HEK293 (cell line): ENCODE measurements around the gene CUEDC1.
A peak's percentile ranks its signal among the peaks of the same experiment; 100 is the strongest.

ENCODE experiments used
- BCL11B ChIP-seq: fragments of 450-650 bp; formaldehyde crosslinking; IDR thresholded peaks from 2 replicates; pipeline ENCODE4 v1.5.1; 2016; ENCODE audit warnings: low read depth, missing biosample characterization, missing genetic modification characterization
- FEZF1 ChIP-seq: fragments of 450-650 bp; formaldehyde crosslinking; IDR thresholded peaks from 2 replicates; pipeline ENCODE4 v1.5.1; 2016; ENCODE audit warnings: missing biosample characterization, missing genetic modification characterization
- GLIS1 ChIP-seq: fragments of 450-650 bp; formaldehyde crosslinking; IDR thresholded peaks from 2 replicates; pipeline ENCODE4 v1.5.1; 2016; ENCODE audit warnings: missing biosample characterization, missing genetic modification characterization
- PBX3 ChIP-seq: sonication (generic); formaldehyde crosslinking; IDR thresholded peaks from 2 replicates; pipeline ENCODE4 v1.8.1; 2022; ENCODE audit warnings: mild to moderate bottlenecking, moderate library complexity, missing genetic modification reagents
- PRDM10 ChIP-seq: fragments of 450-650 bp; formaldehyde crosslinking; IDR thresholded peaks from 2 replicates; pipeline ENCODE4 v1.5.1; 2016; ENCODE audit warnings: missing biosample characterization, missing genetic modification characterization
- SCRT2 ChIP-seq: fragments of 450-650 bp; formaldehyde crosslinking; IDR thresholded peaks from 2 replicates; pipeline ENCODE4 v1.5.1; 2016; ENCODE audit warnings: missing biosample characterization, missing genetic modification characterization
- ZBTB17 ChIP-seq: fragments of 450-650 bp; formaldehyde crosslinking; IDR thresholded peaks from 2 replicates; pipeline ENCODE4 v1.5.1; 2016; ENCODE audit warnings: missing biosample characterization, missing genetic modification characterization
- ZNF157 ChIP-seq: fragments of 450-650 bp; formaldehyde crosslinking; IDR thresholded peaks from 2 replicates; pipeline ENCODE4 v1.5.1; 2016; ENCODE audit warnings: missing biosample characterization, missing genetic modification characterization
- ZNF211 ChIP-seq: fragments of 450-650 bp; formaldehyde crosslinking; IDR thresholded peaks from 2 replicates; pipeline ENCODE4 v1.5.1; 2016; ENCODE audit warnings: low read depth, missing biosample characterization, missing genetic modification characterization
- ZNF221 ChIP-seq: fragments of 450-650 bp; formaldehyde crosslinking; IDR thresholded peaks from 2 replicates; pipeline ENCODE4 v1.5.1; 2017; ENCODE audit warnings: missing biosample characterization, missing genetic modification characterization, borderline replicate concordance
- ZNF223 ChIP-seq: fragments of 450-650 bp; formaldehyde crosslinking; IDR thresholded peaks from 2 replicates; pipeline ENCODE4 v1.5.1; 2016; ENCODE audit warnings: missing biosample characterization, missing genetic modification characterization
- ZNF248 ChIP-seq: fragments of 450-650 bp; formaldehyde crosslinking; IDR thresholded peaks from 2 replicates; pipeline ENCODE4 v1.5.1; 2017; ENCODE audit warnings: missing biosample characterization, missing genetic modification characterization
- ZNF324 ChIP-seq: fragments of 450-650 bp; formaldehyde crosslinking; IDR thresholded peaks from 2 replicates; pipeline ENCODE4 v1.5.1; 2016; ENCODE audit warnings: missing biosample characterization, missing genetic modification characterization
- ZNF394 ChIP-seq: fragments of 450-650 bp; formaldehyde crosslinking; IDR thresholded peaks from 2 replicates; pipeline ENCODE4 v1.5.1; 2016; ENCODE audit warnings: missing biosample characterization, missing genetic modification characterization, mild to moderate bottlenecking, moderate library complexity, borderline replicate concordance
- ZNF404 ChIP-seq: fragments of 450-650 bp; formaldehyde crosslinking; IDR thresholded peaks from 2 replicates; pipeline ENCODE4 v1.5.1; 2017; ENCODE audit warnings: missing biosample characterization, missing genetic modification characterization
- ZNF416 ChIP-seq: fragments of 450-650 bp; formaldehyde crosslinking; IDR thresholded peaks from 2 replicates; pipeline ENCODE4 v1.5.1; 2016; ENCODE audit warnings: missing biosample characterization, missing genetic modification characterization
- ZNF433 ChIP-seq: fragments of 450-650 bp; formaldehyde crosslinking; IDR thresholded peaks from 2 replicates; pipeline ENCODE4 v1.5.1; 2016; ENCODE audit warnings: missing biosample characterization, missing genetic modification characterization, low read depth
- ZNF514 ChIP-seq: fragments of 450-650 bp; formaldehyde crosslinking; IDR thresholded peaks from 2 replicates; pipeline ENCODE4 v1.5.1; 2016; ENCODE audit warnings: missing biosample characterization, missing genetic modification characterization
- ZNF596 ChIP-seq: fragments of 450-650 bp; IDR thresholded peaks from 2 replicates; pipeline ENCODE4 v1.5.0; 2018; ENCODE audit warnings: missing biosample characterization, mild to moderate bottlenecking, missing genetic modification characterization, moderate library complexity
- ZNF621 ChIP-seq: fragments of 450-650 bp; formaldehyde crosslinking; IDR thresholded peaks from 2 replicates; pipeline ENCODE4 v1.5.1; 2017; ENCODE audit warnings: missing biosample characterization, missing genetic modification characterization
- ZNF626 ChIP-seq: fragments of 450-650 bp; sonication (Bioruptor Pico); formaldehyde crosslinking; IDR thresholded peaks from 2 replicates; pipeline ENCODE4 v1.5.1; 2018; ENCODE audit warnings: missing biosample characterization, missing genetic modification characterization, inconsistent platforms
- ZNF654 ChIP-seq: fragments of 450-650 bp; formaldehyde crosslinking; IDR thresholded peaks from 2 replicates; pipeline ENCODE4 v1.5.1; 2016; ENCODE audit warnings: low read depth, missing biosample characterization, missing genetic modification characterization
- ZNF692 ChIP-seq: fragments of 450-650 bp; formaldehyde crosslinking; IDR thresholded peaks from 2 replicates; pipeline ENCODE4 v1.5.1; 2016; ENCODE audit warnings: missing biosample characterization, missing genetic modification characterization
- ZNF747 ChIP-seq: fragments of 450-650 bp; formaldehyde crosslinking; IDR thresholded peaks from 2 replicates; pipeline ENCODE4 v1.5.1; 2016; ENCODE audit warnings: missing biosample characterization, missing genetic modification characterization
- ZNF830 ChIP-seq: fragments of 450-650 bp; IDR thresholded peaks from 2 replicates; pipeline ENCODE4 v1.5.0; 2018; ENCODE audit warnings: missing biosample characterization, missing genetic modification characterization, low read depth, mild to moderate bottlenecking, moderate library complexity
- TF ChIP-seq, protein P1 (sequence below): fragments of 450-650 bp; formaldehyde crosslinking; IDR thresholded peaks from 2 replicates; pipeline ENCODE4 v1.5.1; 2016; ENCODE audit warnings: missing biosample characterization, missing genetic modification characterization
- TF ChIP-seq, protein P2 (sequence below): fragments of 450-650 bp; formaldehyde crosslinking; optimal IDR thresholded peaks from 2 replicates; pipeline ENCODE3; 2016; ENCODE audit warnings: missing biosample characterization, mild to moderate bottlenecking, missing genetic modification characterization
- TF ChIP-seq, protein P3 (sequence below): fragments of 450-650 bp; formaldehyde crosslinking; IDR thresholded peaks from 2 replicates; pipeline ENCODE4 v1.5.1; 2016; ENCODE audit warnings: missing biosample characterization, missing genetic modification characterization

CUEDC1 gene

DNA sequence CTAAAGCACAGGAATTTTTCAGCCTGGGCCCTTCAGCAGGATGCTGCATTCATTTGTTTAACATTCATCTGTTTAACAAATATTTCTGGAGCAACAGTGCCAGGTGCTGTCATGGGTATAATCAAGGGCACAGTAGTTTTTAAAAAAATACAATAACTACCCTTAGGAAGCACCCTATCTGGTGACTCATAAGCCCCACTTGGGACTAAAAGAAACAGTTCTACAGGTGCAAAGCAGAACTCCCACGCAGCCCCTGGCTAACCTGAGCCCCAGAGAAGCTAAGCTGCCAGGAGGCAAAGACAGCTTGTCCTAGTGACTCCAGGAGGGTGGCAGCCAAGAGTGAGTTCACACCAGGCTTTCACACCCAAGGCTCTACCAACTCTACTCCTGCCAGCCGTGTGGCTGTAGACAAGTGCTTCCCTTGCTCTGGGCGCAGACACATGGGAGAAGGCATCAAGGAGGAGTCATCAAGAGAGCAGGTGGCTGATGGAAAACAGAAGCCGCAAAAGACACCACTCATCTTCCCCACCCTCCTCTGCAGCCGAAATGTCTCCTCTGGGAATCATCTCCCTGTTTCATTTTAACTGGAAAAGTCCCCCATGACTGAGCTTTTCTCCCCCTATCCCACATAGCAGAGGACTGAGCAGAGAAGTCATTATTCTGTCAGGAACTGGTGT lies 14.4 kb downstream of the CUEDC1 start (continued):
- 0 out of 2 replicates have a peak, but pooled peaks have one; percentile 24 for TF ChIP-seq PRDM10
- TF ChIP-seq ZNF324 (tag by site-specific recombination) = no peak
- TF ChIP-seq ZNF514 (tag by site-specific recombination) = no peak
- TF ChIP-seq, protein P1, sequence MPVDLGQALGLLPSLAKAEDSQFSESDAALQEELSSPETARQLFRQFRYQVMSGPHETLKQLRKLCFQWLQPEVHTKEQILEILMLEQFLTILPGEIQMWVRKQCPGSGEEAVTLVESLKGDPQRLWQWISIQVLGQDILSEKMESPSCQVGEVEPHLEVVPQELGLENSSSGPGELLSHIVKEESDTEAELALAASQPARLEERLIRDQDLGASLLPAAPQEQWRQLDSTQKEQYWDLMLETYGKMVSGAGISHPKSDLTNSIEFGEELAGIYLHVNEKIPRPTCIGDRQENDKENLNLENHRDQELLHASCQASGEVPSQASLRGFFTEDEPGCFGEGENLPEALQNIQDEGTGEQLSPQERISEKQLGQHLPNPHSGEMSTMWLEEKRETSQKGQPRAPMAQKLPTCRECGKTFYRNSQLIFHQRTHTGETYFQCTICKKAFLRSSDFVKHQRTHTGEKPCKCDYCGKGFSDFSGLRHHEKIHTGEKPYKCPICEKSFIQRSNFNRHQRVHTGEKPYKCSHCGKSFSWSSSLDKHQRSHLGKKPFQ (tag by site-specific recombination) = peak; percentile 87
- peak; percentile 40 for TF ChIP-seq GLIS1 (tag by site-specific recombination)
- no peak for TF ChIP-seq ZNF626 (tag by site-specific recombination)
- TF ChIP-seq SCRT2 (tag by site-specific recombination) = peak; percentile 88
- TF ChIP-seq ZNF248 (tag by site-specific recombination) = no peak
- TF ChIP-seq, protein P2, sequence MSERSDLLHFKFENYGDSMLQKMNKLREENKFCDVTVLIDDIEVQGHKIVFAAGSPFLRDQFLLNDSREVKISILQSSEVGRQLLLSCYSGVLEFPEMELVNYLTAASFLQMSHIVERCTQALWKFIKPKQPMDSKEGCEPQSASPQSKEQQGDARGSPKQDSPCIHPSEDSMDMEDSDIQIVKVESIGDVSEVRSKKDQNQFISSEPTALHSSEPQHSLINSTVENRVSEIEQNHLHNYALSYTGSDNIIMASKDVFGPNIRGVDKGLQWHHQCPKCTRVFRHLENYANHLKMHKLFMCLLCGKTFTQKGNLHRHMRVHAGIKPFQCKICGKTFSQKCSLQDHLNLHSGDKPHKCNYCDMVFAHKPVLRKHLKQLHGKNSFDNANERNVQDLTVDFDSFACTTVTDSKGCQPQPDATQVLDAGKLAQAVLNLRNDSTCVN = no peak
- TF ChIP-seq ZNF157 = no peak
- no peak for TF ChIP-seq ZNF830 (tag by site-specific recombination)
- no peak for TF ChIP-seq ZNF621 (tag by site-specific recombination)
- no peak for TF ChIP-seq ZNF596 (tag by site-specific recombination)
- no peak for TF ChIP-seq BCL11B (tag by site-specific recombination)
- TF ChIP-seq ZBTB17 (tag by site-specific recombination) = no peak
- no peak for TF ChIP-seq ZNF692 (tag by site-specific recombination)
- no peak for TF ChIP-seq ZNF221
- TF ChIP-seq ZNF416 (tag by site-specific recombination) = no peak
- no peak for TF ChIP-seq FEZF1 (tag by site-specific recombination)
- TF ChIP-seq ZNF747 (tag by site-specific recombination) = no peak
- TF ChIP-seq ZNF654 (tag by site-specific recombination) = no peak
- TF ChIP-seq PBX3 = no peak
- no peak for TF ChIP-seq ZNF394 (tag by site-specific recombination)
- TF ChIP-seq ZNF404 (tag by site-specific recombination) = no peak
- TF ChIP-seq ZNF433 (tag by site-specific recombination) = no peak
- no peak for TF ChIP-seq ZNF223 (tag by site-specific recombination)
- TF ChIP-seq, protein P3, sequence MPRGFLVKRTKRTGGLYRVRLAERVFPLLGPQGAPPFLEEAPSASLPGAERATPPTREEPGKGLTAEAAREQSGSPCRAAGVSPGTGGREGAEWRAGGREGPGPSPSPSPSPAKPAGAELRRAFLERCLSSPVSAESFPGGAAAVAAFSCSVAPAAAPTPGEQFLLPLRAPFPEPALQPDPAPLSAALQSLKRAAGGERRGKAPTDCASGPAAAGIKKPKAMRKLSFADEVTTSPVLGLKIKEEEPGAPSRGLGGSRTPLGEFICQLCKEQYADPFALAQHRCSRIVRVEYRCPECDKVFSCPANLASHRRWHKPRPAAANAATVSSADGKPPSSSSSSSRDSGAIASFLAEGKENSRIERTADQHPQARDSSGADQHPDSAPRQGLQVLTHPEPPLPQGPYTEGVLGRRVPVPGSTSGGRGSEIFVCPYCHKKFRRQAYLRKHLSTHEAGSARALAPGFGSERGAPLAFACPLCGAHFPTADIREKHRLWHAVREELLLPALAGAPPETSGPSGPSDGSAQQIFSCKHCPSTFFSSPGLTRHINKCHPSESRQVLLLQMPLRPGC (tag by site-specific recombination) = no peak
- no peak for TF ChIP-seq ZNF211 (tag by site-specific recombination)
